Measurements from ENCODE around the gene EIF2S1. TPM values are rescaled to one million over a fixed set of nuclear protein-coding genes. Genes with fewer than 3 reads are reported as not detected.
A peak's percentile ranks its signal among the peaks of the same experiment; 100 is the strongest.

EIF2S1 gene
- total and polyA plus RNA-seq, 11 donors = 37.6 to 232 (median 91.7) TPM

DNA sequence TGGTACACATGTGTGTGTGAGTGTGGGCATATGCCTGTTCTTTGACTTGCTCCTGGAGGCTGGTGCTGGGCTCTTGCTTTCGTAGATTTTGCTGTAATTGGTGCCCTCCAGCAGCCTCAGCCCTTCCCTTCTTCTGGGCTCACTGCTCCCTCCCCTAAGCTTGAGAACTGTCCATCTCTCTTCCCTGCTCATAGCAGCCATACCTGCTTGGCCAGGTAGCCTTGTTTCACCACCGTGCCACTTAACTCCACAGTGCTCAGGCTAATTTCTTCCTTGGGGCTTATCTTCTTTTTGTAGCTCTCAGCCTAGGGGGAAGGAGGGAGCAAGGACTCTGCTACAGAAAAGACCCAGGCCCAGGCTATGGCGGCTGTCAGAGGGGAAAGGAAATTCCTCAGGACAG, 32.0 kb downstream of the EIF2S1 start:
- TF ChIP-seq POLR2A (IDR thresholded peaks at IDR 0.05) (no peak), CTCF (IDR thresholded peaks at IDR 0.05) (no peak)
- H3K4me3 ChIP-seq = no peak overlapping the region
- H3K4me1 ChIP-seq = peaks cover 0 to 3% (median 0%) of the 10 kb centered on the region in 12 donors
- no peak for ATAC-seq
- H3K9me3 ChIP-seq = no peaks in the 10 kb centered on the region
- intact Hi-C loops (cut with DNase I) = no loop called here
- no peak for DNase-seq
- H3K27ac ChIP-seq = no peak overlapping the region
- peaks cover 0 to 6% (median 0%) of the 10 kb centered on the region in 9 donors for H3K36me3 ChIP-seq
- no peaks in the 10 kb centered on the region for H3K27me3 ChIP-seq
- WGBS, 4 donors = 68 to 79% (median 75%) methylated on average over 3 of the region's 3 CpGs

GRCh38 chr14:67392800-67393199, 32.7 kb downstream of the EIF2S1 start:
- Histone ChIP-seq H3K9me3 (no peaks in the 10 kb centered on the region), H3K36me3 (no peaks in the 10 kb centered on the region), H3K27ac (no peak overlapping the region), H3K4me3 (no peak overlapping the region), H3K27me3 (no peaks in the 10 kb centered on the region), H3K4me1 (peaks cover 0 to 3% (median 0%) of the 10 kb centered on the region in 12 donors)
- intact Hi-C loops (cut with DNase I) = no loop called here
- ATAC-seq (peak in 1 of 4 donors; percentile 17), DNase-seq (peak in 1 of 5 donors; percentile 62)
- TF ChIP-seq CTCF (IDR thresholded peaks at IDR 0.05) = no peak
- no peak for TF ChIP-seq POLR2A (IDR thresholded peaks at IDR 0.05)
- WGBS, 4 donors = 74 to 85% (median 76%) methylated on average over 4 to 9 of the region's 9 CpGs

DNA sequence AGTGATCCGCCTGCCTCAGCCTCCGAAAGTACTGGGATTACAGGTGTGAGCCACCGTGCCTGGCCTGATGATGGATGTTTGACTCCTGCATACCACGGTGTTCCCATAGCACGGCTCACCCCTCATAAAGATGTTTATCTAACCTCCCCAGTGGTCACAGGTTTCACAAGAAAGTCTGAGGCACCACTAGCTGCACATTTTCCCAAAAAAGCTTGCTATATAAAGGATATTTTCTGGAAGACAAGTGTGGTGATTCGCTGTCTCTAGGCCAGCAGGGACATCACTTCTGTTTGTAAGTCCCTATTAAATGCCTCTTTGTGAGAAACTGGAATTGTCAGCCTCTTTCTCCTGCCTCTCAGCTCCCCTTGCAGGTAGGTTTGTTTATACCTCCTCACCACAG, 33.6 kb downstream of the EIF2S1 start:
- intact Hi-C loops (cut with DNase I) = no loop called here
- no peak for TF ChIP-seq CTCF (IDR thresholded peaks at IDR 0.05)
- no peak for DNase-seq
- Histone ChIP-seq H3K4me3 (no peak overlapping the region), H3K27me3 (no peaks in the 10 kb centered on the region), H3K27ac (no peak overlapping the region), H3K36me3 (no peaks in the 10 kb centered on the region), H3K9me3 (no peaks in the 10 kb centered on the region), H3K4me1 (peaks cover 0 to 3% (median 0%) of the 10 kb centered on the region in 12 donors)
- ATAC-seq = no peak
- 74 to 87% (median 81%) methylated on average over 6 of the region's 6 CpGs for WGBS, 4 donors

GRCh38 chr14:67395086-67395875, 35.2 kb downstream of the EIF2S1 start:
- Histone ChIP-seq H3K9me3 (no peaks in the 10 kb centered on the region), H3K4me3 (no peak overlapping the region), H3K27me3 (no peaks in the 10 kb centered on the region), H3K27ac (no peak overlapping the region), H3K4me1 (peaks cover 0 to 3% (median 0%) of the 10 kb centered on the region in 12 donors), H3K36me3 (no peaks in the 10 kb centered on the region)
- ATAC-seq (peak in 1 of 4 donors; percentile 26), DNase-seq (no peak)
- no peak for TF ChIP-seq CTCF (IDR thresholded peaks at IDR 0.05)
- no peak for TF ChIP-seq POLR2A (IDR thresholded peaks at IDR 0.05)
- WGBS, 4 donors = 64 to 76% (median 69%) methylated on average over 14 to 16 of the region's 16 CpGs
- intact Hi-C loops (cut with DNase I) = no loop called here

Measured in heart left ventricle (tissue), 16 donors.